RWPE2 (cell line): Measurements from ENCODE around the gene INHBB.
"Not testable (repeated sequence)": the region's sequence is repeated elsewhere in the genome, so short reads cannot be mapped to it uniquely, and the experiment has no call there.

ENCODE experiments used
- ATAC-seq: fragments of 200-7000 bp; cut with Tn5 transposase; 3 replicates; pipeline ENCODE4 v1.9.1; 2021; ENCODE audit warnings: low read depth
- DNase-seq: peaks from one replicate; pipeline ENCODE4 v3.0.0-alpha.2; 2020; ENCODE audit warnings: low spot score
- H3K27ac ChIP-seq: fragments of 450-650 bp; 2 replicates; pipeline ENCODE4 v1.5.1; 2017; ENCODE audit warnings: mild to moderate bottlenecking; ENCODE audit not compliant: poor library complexity, severe bottlenecking
- H3K27me3 ChIP-seq: fragments of 250-450 bp; sonication (Bioruptor Pico); 2 replicates; pipeline ENCODE4 v1.5.1; 2021; ENCODE audit warnings: mild to moderate bottlenecking, moderate library complexity; ENCODE audit not compliant: insufficient read depth, poor library complexity, severe bottlenecking
- H3K36me3 ChIP-seq: fragments of 250-450 bp; sonication (Bioruptor Pico); 2 replicates; pipeline ENCODE4 v1.5.1; 2020; ENCODE audit warnings: low read depth, mild to moderate bottlenecking, moderate library complexity
- H3K4me1 ChIP-seq: fragments of 250-450 bp; sonication (Bioruptor Pico); 2 replicates; pipeline ENCODE4 v1.5.1; 2021; ENCODE audit warnings: mild to moderate bottlenecking, moderate library complexity; ENCODE audit not compliant: insufficient read depth, poor library complexity, severe bottlenecking
- H3K4me3 ChIP-seq: fragments of 250-450 bp; sonication (Bioruptor Pico); 2 replicates; pipeline ENCODE4 v1.5.1; 2021; ENCODE audit warnings: mild to moderate bottlenecking, moderate library complexity; ENCODE audit not compliant: severe bottlenecking
- H3K9me3 ChIP-seq: fragments of 250-450 bp; sonication (Bioruptor Pico); 2 replicates; pipeline ENCODE4 v1.5.1; 2021; ENCODE audit warnings: mild to moderate bottlenecking, moderate library complexity; ENCODE audit not compliant: severe bottlenecking
- TF ChIP-seq, protein P1 (sequence below): fragments of 450-650 bp; IDR thresholded peaks from one replicate; pipeline ENCODE4 v1.5.1; 2017; ENCODE audit warnings: mild to moderate bottlenecking, moderate library complexity; ENCODE audit not compliant: poor library complexity, severe bottlenecking

The INHBB gene

GRCh38 chr2:120318626-120319025 lies 27.3 kb upstream of the INHBB start:
- DNase-seq (peak; percentile 42), ATAC-seq (no peak)
- Histone ChIP-seq H3K4me1 (peaks cover 6% of the 10 kb centered on the region), H3K4me3 (no peak overlapping the region), H3K27me3 (no peaks in the 10 kb centered on the region), H3K36me3 (no peaks in the 10 kb centered on the region), H3K9me3 (no peaks in the 10 kb centered on the region), H3K27ac (no peak overlapping the region)
- TF ChIP-seq, protein P1, sequence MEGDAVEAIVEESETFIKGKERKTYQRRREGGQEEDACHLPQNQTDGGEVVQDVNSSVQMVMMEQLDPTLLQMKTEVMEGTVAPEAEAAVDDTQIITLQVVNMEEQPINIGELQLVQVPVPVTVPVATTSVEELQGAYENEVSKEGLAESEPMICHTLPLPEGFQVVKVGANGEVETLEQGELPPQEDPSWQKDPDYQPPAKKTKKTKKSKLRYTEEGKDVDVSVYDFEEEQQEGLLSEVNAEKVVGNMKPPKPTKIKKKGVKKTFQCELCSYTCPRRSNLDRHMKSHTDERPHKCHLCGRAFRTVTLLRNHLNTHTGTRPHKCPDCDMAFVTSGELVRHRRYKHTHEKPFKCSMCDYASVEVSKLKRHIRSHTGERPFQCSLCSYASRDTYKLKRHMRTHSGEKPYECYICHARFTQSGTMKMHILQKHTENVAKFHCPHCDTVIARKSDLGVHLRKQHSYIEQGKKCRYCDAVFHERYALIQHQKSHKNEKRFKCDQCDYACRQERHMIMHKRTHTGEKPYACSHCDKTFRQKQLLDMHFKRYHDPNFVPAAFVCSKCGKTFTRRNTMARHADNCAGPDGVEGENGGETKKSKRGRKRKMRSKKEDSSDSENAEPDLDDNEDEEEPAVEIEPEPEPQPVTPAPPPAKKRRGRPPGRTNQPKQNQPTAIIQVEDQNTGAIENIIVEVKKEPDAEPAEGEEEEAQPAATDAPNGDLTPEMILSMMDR: no peak

- H3K27ac ChIP-seq: no peak overlapping the region
- H3K27me3 ChIP-seq: no peaks in the 10 kb centered on the region
- TF ChIP-seq, protein P1: no peak
- no peaks in the 10 kb centered on the region for H3K9me3 ChIP-seq
- no peaks in the 10 kb centered on the region for H3K36me3 ChIP-seq
- H3K4me1 ChIP-seq: peaks cover 6% of the 10 kb centered on the region
- ATAC-seq: no peak; the same call in 2 of the 3 replicates
- H3K4me3 ChIP-seq: no peak overlapping the region
- DNase-seq: peak; percentile 39
These were observed 26.8 kb upstream of the INHBB start for GRCh38 chr2:120319123-120319522.

DNA sequence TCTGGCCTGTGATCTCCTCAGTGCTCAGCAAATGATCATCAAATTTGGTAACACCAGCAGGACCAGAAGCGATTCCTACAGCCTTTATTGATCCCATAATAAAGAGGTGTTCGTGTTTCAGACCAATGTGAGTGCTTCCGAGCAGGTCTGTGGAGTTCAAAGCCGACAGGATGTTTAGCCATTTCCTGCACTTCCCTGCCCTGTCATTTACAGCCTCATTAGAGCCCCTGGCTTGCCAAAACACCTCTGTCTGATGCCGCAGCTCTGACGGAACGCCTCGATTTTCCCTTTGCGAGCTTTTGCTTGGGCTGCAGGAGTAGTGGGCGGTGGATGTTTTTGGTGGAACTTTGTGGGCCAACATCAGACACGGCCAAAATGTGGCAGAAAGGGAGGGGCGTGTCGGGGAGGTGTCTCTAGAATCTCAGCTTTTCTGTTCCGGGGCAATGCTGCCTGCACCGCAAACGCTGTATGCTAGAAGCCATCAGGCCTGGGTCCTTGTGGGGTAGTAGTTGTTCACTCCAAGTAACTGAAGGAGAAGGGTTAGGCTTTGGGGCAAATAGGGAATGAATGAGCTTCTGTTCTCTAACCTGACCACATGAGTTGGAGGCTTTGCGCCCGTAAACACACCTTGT lies 26.1 kb upstream of the INHBB start:
- Histone ChIP-seq H3K27ac (no peak overlapping the region), H3K27me3 (no peaks in the 10 kb centered on the region), H3K4me1 (peaks cover 6% of the 10 kb centered on the region), H3K9me3 (no peaks in the 10 kb centered on the region), H3K4me3 (no peak overlapping the region), H3K36me3 (no peaks in the 10 kb centered on the region)
- TF ChIP-seq, protein P1: no peak
- ATAC-seq (no peak), DNase-seq (peak; percentile 34)

- Histone ChIP-seq H3K4me1 (peaks cover 6% of the 10 kb centered on the region), H3K27ac (no peak overlapping the region), H3K27me3 (no peaks in the 10 kb centered on the region), H3K36me3 (no peaks in the 10 kb centered on the region), H3K4me3 (no peak overlapping the region), H3K9me3 (no peaks in the 10 kb centered on the region)
- TF ChIP-seq, protein P1: no peak
- DNase-seq: peak; percentile 29
- ATAC-seq: peak; percentile 40; the same call in 2 of the 3 replicates
These were observed 25.6 kb upstream of the INHBB start for GRCh38 chr2:120320318-120320851.

DNA sequence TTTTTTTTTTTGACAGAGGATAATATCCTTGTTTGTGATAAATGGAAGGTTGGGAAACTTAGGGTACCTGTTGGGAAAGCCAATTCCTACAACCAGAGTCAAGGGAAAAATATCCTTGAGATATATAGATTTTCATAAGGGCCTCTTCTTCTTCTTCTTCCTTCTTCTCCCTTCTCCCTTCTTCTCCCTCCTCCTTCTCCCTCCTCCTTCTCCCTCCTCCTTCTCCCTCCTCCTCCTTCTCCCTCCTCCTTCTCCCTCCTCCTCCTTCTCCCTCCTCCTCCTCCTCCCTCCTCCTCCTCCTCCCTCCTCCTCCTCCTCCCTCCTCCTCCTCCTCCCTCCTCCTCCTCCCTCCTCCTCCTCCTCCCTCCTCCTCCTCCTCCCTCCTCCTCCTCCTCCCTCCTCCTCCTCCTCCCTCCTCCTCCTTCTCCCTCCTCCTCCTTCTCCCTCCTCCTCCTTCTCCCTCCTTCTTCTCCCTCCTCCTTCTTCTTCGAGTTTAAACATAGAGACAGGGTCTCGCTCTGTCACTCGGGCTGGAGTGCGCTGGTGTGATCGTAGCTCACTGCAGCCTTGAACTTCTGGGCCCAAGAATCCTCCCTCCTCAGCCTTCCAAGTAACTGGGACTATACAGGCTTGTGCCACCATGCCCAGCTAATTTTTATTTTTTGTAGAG lies 24.9 kb upstream of the INHBB start:
- H3K4me3 ChIP-seq, ATAC-seq, H3K27ac ChIP-seq, H3K9me3 ChIP-seq, DNase-seq, H3K36me3 ChIP-seq, H3K4me1 ChIP-seq, H3K27me3 ChIP-seq: not testable (repeated sequence)
